C4-2B (cell line): ENCODE measurements around the gene IDI1.
"Not testable (repeated sequence)": the region's sequence is repeated elsewhere in the genome, so short reads cannot be mapped to it uniquely, and the experiment has no call there.

Source experiments
- H3K27ac ChIP-seq: fragments of 450-650 bp; 2 replicates; pipeline ENCODE4 v1.5.1; 2017
- CTCF ChIP-seq: fragments of 450-650 bp; conservative IDR thresholded peaks from 2 replicates; pipeline ENCODE4 v1.5.1; 2017; ENCODE audit warnings: mild to moderate bottlenecking
- ZFX ChIP-seq: fragments of 450-650 bp; IDR thresholded peaks from 2 replicates; pipeline ENCODE4 v1.6.1; 2017

Gene IDI1

GRCh38 chr10:1020958-1021357 is 28.0 kb downstream of the IDI1 start:
- no peak overlapping the region for H3K27ac ChIP-seq

GRCh38 chr10:1020460-1020859 is 28.5 kb downstream of the IDI1 start:
- no peak overlapping the region for H3K27ac ChIP-seq
- no peak for TF ChIP-seq CTCF
- TF ChIP-seq ZFX = no peak

More at GRCh38 chr10:1020958-1021357, 28.0 kb downstream of the IDI1 start:
- TF ChIP-seq ZFX = no peak
- TF ChIP-seq CTCF = no peak

- TF ChIP-seq ZFX (no peak), CTCF (no peak)
- H3K27ac ChIP-seq = no peak overlapping the region
Observed at GRCh38 chr10:1019362-1019761, 29.6 kb downstream of the IDI1 start.

- H3K27ac ChIP-seq = no peak overlapping the region
- TF ChIP-seq CTCF = no peak
- TF ChIP-seq ZFX = no peak
Observed at GRCh38 chr10:1015688-1016087, 33.2 kb downstream of the IDI1 start.

GRCh38 chr10:1011696-1012095 is 37.2 kb downstream of the IDI1 start:
- H3K27ac ChIP-seq = no peak overlapping the region
- TF ChIP-seq ZFX = no peak
- no peak for TF ChIP-seq CTCF

GRCh38 chr10:1010703-1011102 is 38.2 kb downstream of the IDI1 start:
- H3K27ac ChIP-seq = no peak overlapping the region
- TF ChIP-seq ZFX = no peak
- no peak for TF ChIP-seq CTCF

GRCh38 chr10:1009947-1010346 is 39.0 kb downstream of the IDI1 start:
- H3K27ac ChIP-seq = not testable (repeated sequence)

GRCh38 chr10:1009071-1009494 is 39.8 kb downstream of the IDI1 start:
- no peak for TF ChIP-seq CTCF
- no peak for TF ChIP-seq ZFX
- H3K27ac ChIP-seq = no peak overlapping the region
